CD4-positive, alpha-beta T cell (primary cell): ENCODE results near the gene SLC44A1. TPM values are rescaled to one million over a fixed set of nuclear protein-coding genes. Genes with fewer than 3 reads are reported as not detected.
"Not testable (repeated sequence)": the region's sequence is repeated elsewhere in the genome, so short reads cannot be mapped to it uniquely, and the experiment has no call there.

Experiments used
- ATAC-seq: fragments of 200-7000 bp; cut with Tn5 transposase; one replicate; pipeline ENCODE4 v1.10.0; 2022; ENCODE audit warnings: mild to moderate bottlenecking; ENCODE audit not compliant: poor library complexity
- CTCF ChIA-PET: fragments of 350-600 bp; sonication (Branson Sonifier 250); formaldehyde crosslinking; loops from one replicate; lab custom pipeline; 2021; ENCODE audit warnings: antibody characterized with exemption, inconsistent platforms; lab: Charles Lee
- POLR2A ChIA-PET: fragments of 350-600 bp; sonication (Branson Sonifier 250); formaldehyde crosslinking; loops from one replicate; lab custom pipeline; 2021; ENCODE audit warnings: antibody characterized with exemption, inconsistent platforms; lab: Charles Lee
- DNase-seq, 14 experiments: peaks; one replicate each; pipeline ENCODE4 v3.0.0-alpha.2; 2013 to 2020; ENCODE audit warnings: mixed read lengths in 2 of 14
- H3K27ac ChIP-seq, 2 donors: one replicate each; pipeline versions ENCODE4 v1.5.1 to v1.7.0; 2013; ENCODE audit warnings: low read length in 2 of 2, low read depth in 1 of 2, mild to moderate bottlenecking in 1 of 2
- H3K27me3 ChIP-seq, 2 experiments: 1 replicate in 1 of 2; 2 replicates in 1 of 2; pipeline versions ENCODE4 v1.6.1 to v1.7.0; 2013; ENCODE audit warnings: low read length in 2 of 2, control low read depth in 1 of 2, mild to moderate bottlenecking in 1 of 2, moderate library complexity in 1 of 2; ENCODE audit not compliant: insufficient read depth in 2 of 2, control insufficient read depth in 1 of 2
- H3K36me3 ChIP-seq: one replicate; pipeline ENCODE4 v1.6.1; 2013; ENCODE audit warnings: low read length, control low read depth; ENCODE audit not compliant: insufficient read depth
- H3K4me1 ChIP-seq: one replicate; pipeline ENCODE4 v1.6.1; 2013; ENCODE audit warnings: low read length, control low read depth; ENCODE audit not compliant: insufficient read depth
- H3K4me3 ChIP-seq: one replicate; pipeline ENCODE4 v1.5.1; 2013; ENCODE audit warnings: mild to moderate bottlenecking, low read length, moderate library complexity
- H3K9me3 ChIP-seq, 2 experiments: 1 replicate in 1 of 2; 2 replicates in 1 of 2; pipeline versions ENCODE4 v1.6.1 to v1.7.0; 2013; ENCODE audit warnings: low read length in 2 of 2, mild to moderate bottlenecking in 2 of 2, control low read depth in 1 of 2, moderate library complexity in 1 of 2; ENCODE audit not compliant: control insufficient read depth in 1 of 2, insufficient read depth in 1 of 2
- H3K27ac Mint-ChIP-seq: one replicate; pipeline ENCODE4 v1.8.0; 2020; ENCODE audit warnings: mixed read lengths
- H3K27me3 Mint-ChIP-seq: one replicate; pipeline ENCODE4 v1.8.0; 2021; ENCODE audit warnings: mixed read lengths
- H3K36me3 Mint-ChIP-seq: one replicate; pipeline ENCODE4 v1.8.0; 2021; ENCODE audit warnings: low read depth, mixed read lengths
- H3K4me1 Mint-ChIP-seq: one replicate; pipeline ENCODE4 v1.8.0; 2021; ENCODE audit warnings: low read depth, mixed read lengths
- H3K4me3 Mint-ChIP-seq: one replicate; pipeline ENCODE4 v1.8.0; 2020; ENCODE audit warnings: mild to moderate bottlenecking, mixed read lengths
- H3K9me3 Mint-ChIP-seq: one replicate; pipeline ENCODE4 v1.8.0; 2020; ENCODE audit warnings: mixed read lengths
- CTCF ChIP-seq: fragments of 200-600 bp; IDR thresholded peaks from one replicate; pipeline ENCODE4 v1.8.0; 2022; ENCODE audit warnings: antibody characterized with exemption, mild to moderate bottlenecking
- intact Hi-C, 2 experiments: fragments of 100-400 bp; cut with DNase I in 1 of 2; cut with micrococcal nuclease in 1 of 2; formaldehyde crosslinking; loops; one replicate each; pipeline versions ENCODE4 v1.15.1 to v1.9.0; 2023 to 2025; cut with DNase I, micrococcal nuclease
- total RNA-seq, 174 experiments: library from RNA in 2 of 174; stranded (reverse) in 2 of 174; gene quantifications; one replicate each; pipeline ENCODE4 v1.2.3 and lab custom pipeline; 2021 to 2026

The SLC44A1 gene
- total RNA-seq, 2 experiments from 2014 or later, result 5.1 to 5.9 TPM

- H3K27ac Mint-ChIP-seq, result no peak overlapping the region
- intact Hi-C loops, result no loop called here
- H3K27me3 Mint-ChIP-seq, result no peaks in the 10 kb centered on the region
- no peaks in the 10 kb centered on the region for H3K9me3 ChIP-seq
- H3K27ac ChIP-seq, result no peak overlapping the region
- no peak for DNase-seq
- ChIA-PET CTCF (no interaction called here), POLR2A (interaction anchor here (3.3 kb wide), 1 partner anchor 8 kb away, joined by 16 read pairs; the partner anchor contains the start of gene SLC44A1)
- no peak for ATAC-seq
- no peaks in the 10 kb centered on the region for H3K36me3 Mint-ChIP-seq
- H3K27me3 ChIP-seq, result no peaks in the 10 kb centered on the region
- H3K4me1 Mint-ChIP-seq, result peaks cover 22% of the 10 kb centered on the region
- H3K36me3 ChIP-seq, result no peaks in the 10 kb centered on the region
- H3K4me1 ChIP-seq, result no peaks in the 10 kb centered on the region
- no peak overlapping the region for H3K4me3 Mint-ChIP-seq
- no peak overlapping the region for H3K4me3 ChIP-seq
- no peak for TF ChIP-seq CTCF
- no peaks in the 10 kb centered on the region for H3K9me3 Mint-ChIP-seq
Observed at GRCh38 chr9:105252405-105252756, 7.9 kb downstream of the SLC44A1 start.

GRCh38 chr9:105254226-105254625, 9.8 kb downstream of the SLC44A1 start:
- Mint-ChIP-seq H3K27me3 (no peaks in the 10 kb centered on the region), H3K27ac (no peak overlapping the region), H3K9me3 (no peaks in the 10 kb centered on the region), H3K4me1 (peaks cover 31% of the 10 kb centered on the region), H3K36me3 (no peaks in the 10 kb centered on the region), H3K4me3 (no peak overlapping the region)
- CTCF ChIA-PET, result interaction anchor here (0.7 kb wide), 1 partner anchor 144 kb away, joined by 3 read pairs; no protein-coding TSS in a partner anchor
- Histone ChIP-seq H3K27ac (no peak overlapping the region), H3K27me3 (no peaks in the 10 kb centered on the region), H3K36me3 (no peaks in the 10 kb centered on the region), H3K4me1 (no peaks in the 10 kb centered on the region), H3K9me3 (no peaks in the 10 kb centered on the region), H3K4me3 (no peak overlapping the region)
- POLR2A ChIA-PET, result interaction anchor here (1.5 to 3.3 kb wide), 2 partner anchors 10 to 29 kb away, joined by 3 to 16 read pairs; partner anchors contain the start of gene SLC44A1
- intact Hi-C loops, result no loop called here
- DNase-seq, result no peak
- no peak for TF ChIP-seq CTCF
- no peak for ATAC-seq

DNA sequence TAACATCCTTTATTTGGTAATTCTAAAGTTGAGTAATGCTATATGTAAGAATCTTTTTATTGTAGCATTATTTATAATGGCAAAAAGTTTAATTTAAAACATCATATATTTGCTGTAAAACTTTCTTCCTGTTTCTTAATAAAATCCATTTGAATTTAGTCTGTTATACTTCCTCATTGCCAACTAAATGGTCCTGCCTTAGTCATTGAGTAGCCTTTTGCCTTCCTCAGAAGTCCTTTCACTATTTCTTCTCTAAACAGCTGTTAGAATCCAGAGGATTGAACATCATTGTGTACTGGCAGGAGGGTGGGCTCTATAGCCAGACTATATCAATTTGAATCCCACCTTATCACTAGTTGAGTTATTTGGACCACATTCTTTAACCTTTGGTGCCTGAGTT, 11.0 kb downstream of the SLC44A1 start:
- Mint-ChIP-seq H3K36me3 (no peaks in the 10 kb centered on the region), H3K4me1 (peaks cover 42% of the 10 kb centered on the region), H3K27ac (no peak overlapping the region), H3K9me3 (no peaks in the 10 kb centered on the region), H3K4me3 (no peak overlapping the region), H3K27me3 (no peaks in the 10 kb centered on the region)
- Histone ChIP-seq H3K4me3 (no peak overlapping the region), H3K27ac (no peak overlapping the region), H3K9me3 (no peaks in the 10 kb centered on the region), H3K4me1 (no peaks in the 10 kb centered on the region), H3K27me3 (no peaks in the 10 kb centered on the region), H3K36me3 (no peaks in the 10 kb centered on the region)
- TF ChIP-seq CTCF, result no peak
- POLR2A ChIA-PET, result interaction anchor here (3.3 kb wide), 1 partner anchor 11 kb away, joined by 16 read pairs; the partner anchor contains the start of gene SLC44A1
- DNase-seq, result no peak
- no peak for ATAC-seq
- CTCF ChIA-PET, result no interaction called here
- intact Hi-C loops, result no loop called here

GRCh38 chr9:105256569-105256968, 12.1 kb downstream of the SLC44A1 start:
- H3K36me3 Mint-ChIP-seq, CTCF ChIA-PET, H3K27me3 ChIP-seq, H3K36me3 ChIP-seq, H3K27ac Mint-ChIP-seq, intact Hi-C loops, DNase-seq, H3K4me1 ChIP-seq, H3K27me3 Mint-ChIP-seq, H3K9me3 Mint-ChIP-seq, H3K27ac ChIP-seq, H3K4me3 Mint-ChIP-seq, H3K9me3 ChIP-seq, ATAC-seq, H3K4me3 ChIP-seq: not testable (repeated sequence)
- POLR2A ChIA-PET, result interaction anchor here (1.3 kb wide), 1 partner anchor 12 kb away, joined by 6 read pairs; the partner anchor contains the start of gene SLC44A1
- H3K4me1 Mint-ChIP-seq, result peaks cover 42% of the 10 kb centered on the region
